SH-SY5Y (cell line): ENCODE results near the gene LY9.

Experiments
- GATA2 ChIP-seq: IDR thresholded peaks from 2 replicates; pipeline ENCODE4 v1.6.1; 2011; ENCODE audit warnings: mild to moderate bottlenecking, low read depth, low read length
- GATA3 ChIP-seq: IDR thresholded peaks from 2 replicates; pipeline ENCODE4 v1.6.1; 2011; ENCODE audit warnings: low read depth, mild to moderate bottlenecking, low read length, moderate library complexity

- TF ChIP-seq GATA2 = no peak
- TF ChIP-seq GATA3 = no peak
Observed at GRCh38 chr1:160850541-160850940, 54.6 kb downstream of the LY9 start.
